Motor neuron (in vitro differentiated cells): ENCODE data around the gene TBCEL. TPM values are rescaled to one million over a fixed set of nuclear protein-coding genes. Genes with fewer than 3 reads are reported as not detected.
A peak's percentile ranks its signal among the peaks of the same experiment; 100 is the strongest.

Experiments used
- ATAC-seq, 8 experiments: fragments of 200-7000 bp; cut with Tn5 transposase; replicated peaks in 6 of 8; 2 replicates each; pipeline ENCODE4 v1.8.0; 2021; ENCODE audit warnings: mild to moderate bottlenecking in 8 of 8, moderate library complexity in 8 of 8
- H3K27ac ChIP-seq, 2 donors: fragments of 250-450 bp; sonication (Bioruptor Pico); 2 replicates each; pipeline ENCODE4 v1.9.0; 2021; ENCODE audit warnings: antibody characterized with exemption in 2 of 2, mild to moderate bottlenecking in 2 of 2, moderate library complexity in 1 of 2
- H3K4me1 ChIP-seq, 2 donors: fragments of 250-450 bp; sonication (Bioruptor Pico); replicated peaks in 1 of 2; 2 replicates each; pipeline ENCODE4 v1.6.1; 2021; ENCODE audit warnings: antibody characterized with exemption in 2 of 2, mild to moderate bottlenecking in 2 of 2, moderate library complexity in 1 of 2
- H3K4me3 ChIP-seq, 5 donors: fragments of 250-450 bp; sonication (Bioruptor Pico); 2 replicates each; pipeline ENCODE4 v1.9.0; 2021; ENCODE audit warnings: antibody characterized with exemption in 5 of 5, mild to moderate bottlenecking in 5 of 5, moderate library complexity in 4 of 5
- WGBS, 10 experiments: fragments of 450-650 bp; shearing (Covaris generic); methylation state at CpG; one replicate each; pipeline ENCODE4 v1.0.0; 2022; 5-methylcytosine and 5-hydroxymethylcytosine counted together
- in situ Hi-C, 9 experiments: fragments of 400-800 bp; cut with MboI; loops; one replicate each; pipeline ENCODE4 v1.15.0; 2021; ENCODE audit warnings: low sequenced_read_pairs in 9 of 9, low pct_unique_long_range_greater_than_20kb in 2 of 9; ENCODE audit not compliant: unreplicated experiment in 9 of 9
- total RNA-seq, 8 experiments: library from RNA; unstranded; fragments of 300-600 nt; gene quantifications; 2 replicates each; pipeline versions ENCODE4 v1.2.3 to v1.2.4, GENCODE V29; 2022

Gene TBCEL
- 10 to 100 TPM; 22.0 to 56.5 (median 28.3) TPM for total RNA-seq

- 0% methylated on average over 1 to 5 of the region's 54 CpGs; no CpG with 5 or more reads in 6 of the 10 experiments for WGBS, 10 experiments
- H3K4me1 ChIP-seq, result peaks cover 8 to 17% of the 10 kb centered on the region in 2 donors
- peak within 1 kb of the TSS; percentile 58 to 85 for H3K27ac ChIP-seq
- H3K4me3 ChIP-seq, result peak within 1 kb of the TSS; percentile 72 to 90 (median 79)
- in situ Hi-C loops, result no loop called here
- ATAC-seq, result peak; percentile 70 to 96 (median 95)
Observed at GRCh38 chr11:121023848-121024751, at the start of gene TBCEL. Gene TBCEL (plus strand): TSS chr11:121024102. CDS start chr11:121045691, 21,589 bp downstream.

- no peak overlapping the region for H3K4me3 ChIP-seq
- WGBS, 10 experiments, result 0 to 93% (median 57%) methylated on average over 1 to 7 of the region's 9 CpGs
- ATAC-seq, result no peak
- H3K4me1 ChIP-seq, result peaks cover 0 to 8% of the 10 kb centered on the region in 2 donors
- H3K27ac ChIP-seq, result no peak overlapping the region
- in situ Hi-C loops, result loop anchor here in 3 of 9 experiments (25.0 kb wide), 1 partner anchor 462 kb away; the partner anchor contains the start of gene GRIK4 (in 3 of the 3)
Observed at GRCh38 chr11:120974466-120974865, 49.4 kb upstream of the TBCEL start.

- Histone ChIP-seq H3K4me3 (no peak overlapping the region), H3K27ac (no peak overlapping the region), H3K4me1 (peaks cover 0 to 8% of the 10 kb centered on the region in 2 donors)
- in situ Hi-C loops, result loop anchor here in 3 of 9 experiments (25.0 kb wide), 1 partner anchor 463 kb away; the partner anchor contains the start of gene GRIK4 (in 3 of the 3)
- no peak for ATAC-seq
- WGBS, 10 experiments, result 0 to 75% (median 34%) methylated on average over 1 to 4 of the region's 4 CpGs; no CpG with 5 or more reads in 2 of the 10 experiments
Observed at GRCh38 chr11:120974965-120975364, 48.9 kb upstream of the TBCEL start.

- 19 to 100% (median 85%) methylated on average over 1 to 10 of the region's 10 CpGs; no CpG with 5 or more reads in 1 of the 10 experiments for WGBS, 10 experiments
- no peak overlapping the region for H3K27ac ChIP-seq
- no peak overlapping the region for H3K4me3 ChIP-seq
- peak in 3 of 8 experiments; percentile 96 to 99 (median 99) for ATAC-seq
- in situ Hi-C loops, result no loop called here
- H3K4me1 ChIP-seq, result peaks cover 0 to 8% of the 10 kb centered on the region in 2 donors
Observed at GRCh38 chr11:120977266-120978137, 46.4 kb upstream of the TBCEL start.

GRCh38 chr11:120978701-120979100, 45.2 kb upstream of the TBCEL start:
- H3K4me1 ChIP-seq, result peaks cover 0 to 8% of the 10 kb centered on the region in 2 donors
- ATAC-seq, result no peak
- in situ Hi-C loops, result no loop called here
- WGBS, 10 experiments, result 25 to 81% (median 65%) methylated on average over 1 to 3 of the region's 3 CpGs
- H3K4me3 ChIP-seq, result no peak overlapping the region
- no peak overlapping the region for H3K27ac ChIP-seq

GRCh38 chr11:120985718-120986569, 38.0 kb upstream of the TBCEL start:
- 7 to 50% (median 20%) methylated on average over 1 to 3 of the region's 72 CpGs; no CpG with 5 or more reads in 5 of the 10 experiments for WGBS, 10 experiments
- in situ Hi-C loops, result no loop called here
- Histone ChIP-seq H3K4me1 (no peaks in the 10 kb centered on the region), H3K27ac (no peak overlapping the region), H3K4me3 (peak overlapping the region; percentile 33 to 40 (median 38))
- peak; percentile 95 to 97 (median 96) for ATAC-seq

GRCh38 chr11:120988603-120989002, 35.3 kb upstream of the TBCEL start:
- Histone ChIP-seq H3K27ac (no peak overlapping the region), H3K4me3 (no peak overlapping the region), H3K4me1 (peaks cover 0 to 5% of the 10 kb centered on the region in 2 donors)
- WGBS, 10 experiments, result 25 to 100% (median 51%) methylated on average over 1 of the region's 1 CpG; no CpG with 5 or more reads in 4 of the 10 experiments
- no peak for ATAC-seq
- in situ Hi-C loops, result no loop called here

- Histone ChIP-seq H3K4me3 (no peak overlapping the region), H3K4me1 (peaks cover 0 to 11% of the 10 kb centered on the region in 2 donors), H3K27ac (no peak overlapping the region)
- 74 to 100% (median 96%) methylated on average over 1 to 8 of the region's 10 CpGs; no CpG with 5 or more reads in 2 of the 10 experiments for WGBS, 10 experiments
- ATAC-seq, result no peak
- in situ Hi-C loops, result no loop called here
Observed at GRCh38 chr11:120991830-120992686, 31.8 kb upstream of the TBCEL start.

GRCh38 chr11:120994091-120994859, 29.6 kb upstream of the TBCEL start:
- in situ Hi-C loops, result no loop called here
- WGBS, 10 experiments, result 0 to 100% (median 71%) methylated on average over 1 of the region's 1 CpG; no CpG with 5 or more reads in 1 of the 10 experiments
- peak in 1 of 8 experiments; percentile 24 for ATAC-seq
- H3K4me3 ChIP-seq, result no peak overlapping the region
- H3K4me1 ChIP-seq, result peaks cover 0 to 11% of the 10 kb centered on the region in 2 donors
- H3K27ac ChIP-seq, result no peak overlapping the region

- no peak overlapping the region for H3K27ac ChIP-seq
- WGBS, 10 experiments, result 30 to 100% (median 90%) methylated on average over 1 to 2 of the region's 2 CpGs; no CpG with 5 or more reads in 2 of the 10 experiments
- no peak overlapping the region for H3K4me3 ChIP-seq
- ATAC-seq, result no peak
- H3K4me1 ChIP-seq, result peaks cover 0 to 11% of the 10 kb centered on the region in 2 donors
- in situ Hi-C loops, result no loop called here
Observed at GRCh38 chr11:120995184-120995583, 28.7 kb upstream of the TBCEL start.

- H3K27ac ChIP-seq, result no peak overlapping the region
- peaks cover 0 to 11% of the 10 kb centered on the region in 2 donors for H3K4me1 ChIP-seq
- H3K4me3 ChIP-seq, result no peak overlapping the region
- no peak for ATAC-seq
- 0 to 90% (median 53%) methylated on average over 1 to 4 of the region's 5 CpGs; no CpG with 5 or more reads in 3 of the 10 experiments for WGBS, 10 experiments
- in situ Hi-C loops, result no loop called here
Observed at GRCh38 chr11:120996973-120997372, 26.9 kb upstream of the TBCEL start.
